Neural progenitor cell (in vitro differentiated cells): ENCODE measurements around the gene DCTN4.

Experiments used
- EZH2 ChIP-seq: fragments of 200-600 bp; sonication (generic); IDR thresholded peaks from 2 replicates; pipeline ENCODE4 v1.6.1; 2017; ENCODE audit warnings: antibody characterized with exemption, mild to moderate bottlenecking, moderate library complexity
- TF ChIP-seq, protein P1 (sequence below): fragments of 200-600 bp; sonication (generic); IDR thresholded peaks from 2 replicates; pipeline ENCODE4 v1.5.1; 2017; ENCODE audit warnings: antibody characterized with exemption, mild to moderate bottlenecking

DNA sequence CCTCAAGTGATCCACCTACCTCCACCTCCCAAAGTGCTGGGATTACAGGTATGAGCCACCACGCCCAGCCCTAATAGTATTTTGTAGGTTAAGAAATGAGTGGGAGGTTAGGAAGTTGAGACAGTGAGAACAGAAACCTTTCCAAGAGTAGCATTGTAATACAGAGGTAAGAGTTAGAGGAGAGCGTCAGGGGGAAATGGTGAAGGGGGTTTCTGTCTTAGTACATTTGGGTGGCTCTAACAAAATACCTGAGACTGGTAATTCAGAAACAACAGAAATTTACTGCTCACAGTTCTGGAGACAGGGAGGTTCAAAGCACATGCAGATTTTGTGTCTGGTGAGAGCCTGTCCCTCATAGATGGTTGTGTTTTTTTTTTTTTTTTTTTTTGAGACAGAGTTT, 38.6 kb upstream of the DCTN4 start:
- TF ChIP-seq, protein P1, sequence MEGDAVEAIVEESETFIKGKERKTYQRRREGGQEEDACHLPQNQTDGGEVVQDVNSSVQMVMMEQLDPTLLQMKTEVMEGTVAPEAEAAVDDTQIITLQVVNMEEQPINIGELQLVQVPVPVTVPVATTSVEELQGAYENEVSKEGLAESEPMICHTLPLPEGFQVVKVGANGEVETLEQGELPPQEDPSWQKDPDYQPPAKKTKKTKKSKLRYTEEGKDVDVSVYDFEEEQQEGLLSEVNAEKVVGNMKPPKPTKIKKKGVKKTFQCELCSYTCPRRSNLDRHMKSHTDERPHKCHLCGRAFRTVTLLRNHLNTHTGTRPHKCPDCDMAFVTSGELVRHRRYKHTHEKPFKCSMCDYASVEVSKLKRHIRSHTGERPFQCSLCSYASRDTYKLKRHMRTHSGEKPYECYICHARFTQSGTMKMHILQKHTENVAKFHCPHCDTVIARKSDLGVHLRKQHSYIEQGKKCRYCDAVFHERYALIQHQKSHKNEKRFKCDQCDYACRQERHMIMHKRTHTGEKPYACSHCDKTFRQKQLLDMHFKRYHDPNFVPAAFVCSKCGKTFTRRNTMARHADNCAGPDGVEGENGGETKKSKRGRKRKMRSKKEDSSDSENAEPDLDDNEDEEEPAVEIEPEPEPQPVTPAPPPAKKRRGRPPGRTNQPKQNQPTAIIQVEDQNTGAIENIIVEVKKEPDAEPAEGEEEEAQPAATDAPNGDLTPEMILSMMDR: no peak
- no peak for TF ChIP-seq EZH2
